ENCODE results near the gene IFI30.
A peak's percentile ranks its signal among the peaks of the same experiment; 100 is the strongest.

Gene IFI30

GRCh38 chr19:18171605-18172327 is 1.8 kb upstream of the IFI30 start:
- DNase-seq, result no peak

- no peak for DNase-seq
Measured at GRCh38 chr19:18172331-18173053, 1.1 kb upstream of the IFI30 start.

- DNase-seq, result no peak
Measured at GRCh38 chr19:18173054-18173571, 500 bp upstream of the IFI30 start.

- no peak for DNase-seq
Measured at GRCh38 chr19:18174983-18175382, 1.4 kb downstream of the IFI30 start.

- no peak for DNase-seq
Measured at GRCh38 chr19:18176367-18177310, 3.0 kb downstream of the IFI30 start.

- no peak for DNase-seq
Measured at GRCh38 chr19:18179957-18180356, 6.3 kb downstream of the IFI30 start.

GRCh38 chr19:18183529-18183928 is 9.9 kb downstream of the IFI30 start:
- no peak for DNase-seq

- no peak for DNase-seq
Measured at GRCh38 chr19:18185538-18185937, 11.9 kb downstream of the IFI30 start.

GRCh38 chr19:18190278-18190677 is 16.7 kb downstream of the IFI30 start:
- DNase-seq, result no peak

GRCh38 chr19:18191640-18192062 is 18.0 kb downstream of the IFI30 start:
- DNase-seq, result no peak

GRCh38 chr19:18192673-18193387 is 19.2 kb downstream of the IFI30 start, which contains the start of gene MPV17L2:
Gene MPV17L2, plus strand, starts transcription at chr19:18193218. Its CDS starts 64 bp downstream, at chr19:18193282.
- peak; percentile 96 to 100 (median 99) for DNase-seq

- peak in 1 of 5 experiments; percentile 19 for DNase-seq
Measured at GRCh38 chr19:18193388-18194180, 20.0 kb downstream of the IFI30 start.

GRCh38 chr19:18194181-18194530 is 20.5 kb downstream of the IFI30 start:
- no peak for DNase-seq

- peak in 1 of 5 experiments; percentile 38 for DNase-seq
Measured at GRCh38 chr19:18194554-18195238, 21.1 kb downstream of the IFI30 start.

GRCh38 chr19:18196511-18196845 is 22.9 kb downstream of the IFI30 start:
- DNase-seq, result no peak

GRCh38 chr19:18197306-18197705 is 23.7 kb downstream of the IFI30 start:
- DNase-seq, result no peak

GRCh38 chr19:18197941-18198340 is 24.3 kb downstream of the IFI30 start:
- no peak for DNase-seq

- DNase-seq, result no peak
Measured at GRCh38 chr19:18198374-18198773, 24.8 kb downstream of the IFI30 start.

GRCh38 chr19:18202397-18202777 is 28.8 kb downstream of the IFI30 start:
- DNase-seq, result no peak

GRCh38 chr19:18202778-18203407 is 29.3 kb downstream of the IFI30 start:
- peak in 1 of 5 experiments; percentile 35 for DNase-seq

All from T-helper 2 cell (primary cell).